Measurements from ENCODE around the gene SYNJ1.
A peak's percentile ranks its signal among the peaks of the same experiment; 100 is the strongest.
"Not testable (repeated sequence)": the region's sequence is repeated elsewhere in the genome, so short reads cannot be mapped to it uniquely, and the experiment has no call there.

Gene SYNJ1

GRCh38 chr21:32733990-32734613, 6.3 kb upstream of the SYNJ1 start:
- DNase-seq (ENCODE audit: low read depth in 2 of 2), result no peak

- DNase-seq (ENCODE audit: low read depth in 2 of 2), result peak in 1 of 2 donors; percentile 43
Measured at GRCh38 chr21:32733356-32733755, 5.5 kb upstream of the SYNJ1 start.

GRCh38 chr21:32732544-32732943, 4.7 kb upstream of the SYNJ1 start:
- no peak for DNase-seq (ENCODE audit: low read depth in 2 of 2)

DNA sequence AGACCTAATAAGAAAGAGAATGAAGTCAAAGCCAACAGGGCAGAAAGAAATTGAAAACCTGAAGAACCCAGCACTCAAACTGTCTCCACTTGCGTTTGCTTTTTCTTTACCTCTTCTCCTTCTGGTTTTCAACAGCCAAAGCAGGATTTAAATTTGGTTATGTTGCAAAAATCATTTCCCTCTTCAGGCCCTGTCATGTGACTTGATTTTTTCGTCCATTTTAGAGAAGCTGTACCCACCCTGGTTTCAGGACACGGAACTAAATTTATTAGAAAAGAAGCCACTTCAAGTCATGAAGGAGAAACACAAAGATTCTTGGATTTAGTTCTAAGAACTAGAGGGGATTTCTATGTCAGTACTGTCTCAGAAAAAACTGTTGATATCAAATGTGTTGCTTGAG, 1.0 kb upstream of the SYNJ1 start:
- no peak for DNase-seq (ENCODE audit: low read depth in 2 of 2)

DNA sequence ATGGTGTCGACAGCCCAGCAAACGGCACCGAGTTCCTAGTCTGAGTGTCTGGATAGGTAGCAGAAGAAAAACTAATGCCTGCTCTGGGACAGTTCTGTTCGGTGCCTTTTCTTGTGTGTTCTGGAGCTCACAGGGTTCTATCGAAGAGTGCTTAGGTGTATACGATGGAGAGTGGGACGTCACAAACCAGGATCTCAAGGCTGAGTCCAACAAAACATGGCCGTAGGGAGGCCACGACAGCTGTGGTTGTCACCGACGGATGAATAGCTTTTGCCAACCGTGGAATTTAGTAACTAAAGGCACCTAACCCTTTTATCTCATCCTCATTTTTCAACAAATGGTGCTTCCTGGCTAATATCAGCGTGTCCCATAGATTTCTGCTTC, 635 bp upstream of the SYNJ1 start:
- no peak for DNase-seq (ENCODE audit: low read depth in 2 of 2)

DNA sequence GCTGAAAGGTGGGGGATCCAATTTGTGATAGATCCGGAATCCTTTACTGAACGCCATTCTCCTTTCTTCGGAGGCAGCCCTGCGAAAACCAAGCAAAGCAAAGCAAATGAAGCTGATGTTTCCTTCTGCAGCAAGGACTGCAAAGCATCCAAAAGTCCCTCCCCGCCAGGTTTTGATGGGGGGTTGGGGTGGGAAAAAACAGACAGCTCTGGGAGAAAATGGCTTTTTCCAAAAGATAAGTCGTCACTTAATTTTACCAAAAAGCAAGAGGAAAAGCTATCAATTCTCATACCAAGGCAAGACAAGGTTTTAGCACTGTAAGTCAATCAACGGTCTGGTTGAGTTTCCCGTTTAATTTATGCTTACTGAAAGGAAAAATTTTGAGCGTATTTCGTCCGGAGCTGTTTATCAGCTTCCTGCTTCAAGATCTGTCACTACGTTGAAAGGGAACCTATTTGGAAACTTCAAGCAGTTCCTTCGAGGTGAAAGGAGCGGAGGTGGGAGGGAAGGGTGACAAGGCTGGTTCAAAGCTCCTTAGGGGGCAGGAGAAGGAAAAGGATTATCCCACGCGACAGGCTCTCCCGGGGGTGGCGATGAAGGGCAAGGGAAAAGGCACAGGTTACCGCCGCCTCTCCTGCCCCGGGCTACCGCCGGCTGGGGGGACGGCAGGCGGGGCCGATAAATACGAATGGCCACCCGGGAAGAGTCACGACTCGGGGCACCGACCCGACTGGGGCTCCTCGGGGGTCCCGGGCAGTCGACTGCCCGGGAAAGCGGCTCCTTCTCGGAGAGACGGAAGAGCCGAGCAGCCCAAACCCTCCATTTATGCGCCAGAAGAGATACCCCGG, 750 bp downstream of the SYNJ1 start:
- DNase-seq (ENCODE audit: low read depth in 2 of 2), result no peak

GRCh38 chr21:32719085-32719484, 8.7 kb downstream of the SYNJ1 start:
- no peak for DNase-seq (ENCODE audit: low read depth in 2 of 2)

DNA sequence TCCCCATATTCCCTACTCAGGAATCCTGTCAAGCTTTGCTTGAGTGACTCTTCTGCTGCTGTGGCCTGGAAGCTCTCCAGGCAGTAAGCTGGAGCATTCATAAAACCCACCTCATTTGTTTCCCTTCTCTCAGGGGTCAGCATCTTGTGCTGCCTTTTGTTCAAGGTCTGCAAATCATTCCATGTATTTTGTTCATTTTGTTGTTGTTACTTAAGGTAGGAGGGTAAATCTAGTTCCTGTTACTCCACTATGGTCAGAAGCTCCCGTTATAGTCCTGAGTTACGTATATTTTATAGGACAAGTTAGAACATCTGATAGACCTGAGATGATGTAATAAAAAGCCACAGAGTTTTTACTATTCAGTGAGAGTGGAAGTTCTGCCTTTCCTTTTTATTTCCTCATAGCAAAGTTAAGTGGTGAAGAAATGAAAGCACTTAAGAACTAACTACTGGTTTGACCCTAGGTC, 9.9 kb downstream of the SYNJ1 start:
- no peak for DNase-seq (ENCODE audit: low read depth in 2 of 2)

DNA sequence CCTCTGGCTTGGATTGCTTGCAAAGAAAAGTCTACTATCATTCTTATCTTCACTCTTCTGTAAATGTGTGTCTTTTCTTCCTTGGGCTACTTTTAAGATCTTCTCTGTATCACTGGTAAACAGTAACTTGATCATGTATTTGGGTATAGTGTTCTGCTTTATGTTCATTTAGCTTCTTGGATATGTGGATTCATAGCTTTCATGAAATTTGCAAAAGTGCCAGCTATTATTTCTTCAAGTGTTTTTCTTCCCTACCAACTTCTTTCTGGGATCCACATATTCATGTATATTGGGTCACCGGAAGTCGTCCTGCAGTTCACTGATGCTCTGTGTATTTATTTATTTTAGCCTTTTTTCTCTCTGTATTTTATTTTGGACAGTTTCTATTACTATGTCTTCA, 11.3 kb downstream of the SYNJ1 start:
- DNase-seq (ENCODE audit: low read depth in 2 of 2), result no peak

- DNase-seq (ENCODE audit: low read depth in 2 of 2), result no peak
Measured at GRCh38 chr21:32713726-32714125, 14.1 kb downstream of the SYNJ1 start.

DNA sequence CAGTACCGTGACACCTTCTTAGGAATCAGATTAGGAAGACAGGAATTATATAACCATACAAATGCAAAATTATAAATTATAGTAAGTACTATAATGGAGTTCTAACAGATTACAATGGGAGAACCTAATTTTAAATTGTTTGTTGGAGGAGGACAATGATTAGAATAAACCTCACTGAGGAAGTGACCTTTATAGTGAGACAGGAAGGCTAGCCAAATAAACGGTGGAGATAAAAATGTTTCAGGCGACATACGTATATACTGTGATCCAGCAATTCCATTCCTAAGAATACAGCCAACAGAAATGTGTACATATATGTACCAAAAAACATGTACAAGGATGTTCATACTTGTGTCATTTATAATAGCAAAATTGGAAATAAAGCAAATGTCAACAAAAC, 15.2 kb downstream of the SYNJ1 start:
- no peak for DNase-seq (ENCODE audit: low read depth in 2 of 2)

GRCh38 chr21:32712043-32712442, 15.8 kb downstream of the SYNJ1 start:
- no peak for DNase-seq (ENCODE audit: low read depth in 2 of 2)

DNA sequence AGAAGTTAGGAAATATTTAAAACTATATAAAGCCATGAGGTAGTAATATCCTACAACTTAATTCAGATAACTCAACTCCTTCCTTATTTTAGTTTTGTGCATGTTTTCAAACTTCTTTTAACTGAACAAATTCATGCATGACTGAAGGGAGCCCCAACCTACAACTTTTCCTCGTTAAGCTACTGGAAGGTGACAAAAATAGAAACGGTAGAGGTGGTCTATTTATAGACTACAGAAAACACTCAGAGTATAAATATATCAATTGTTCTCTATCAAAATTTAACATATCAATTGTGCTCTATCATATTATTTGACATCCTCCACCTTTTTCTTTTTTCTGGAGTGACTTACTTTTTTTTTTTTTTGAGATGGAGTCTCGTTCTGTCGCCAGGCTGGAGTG, 16.8 kb downstream of the SYNJ1 start:
- no peak for DNase-seq (ENCODE audit: low read depth in 2 of 2)

GRCh38 chr21:32710069-32710784, 17.6 kb downstream of the SYNJ1 start:
- DNase-seq (ENCODE audit: low read depth in 2 of 2), result no peak

DNA sequence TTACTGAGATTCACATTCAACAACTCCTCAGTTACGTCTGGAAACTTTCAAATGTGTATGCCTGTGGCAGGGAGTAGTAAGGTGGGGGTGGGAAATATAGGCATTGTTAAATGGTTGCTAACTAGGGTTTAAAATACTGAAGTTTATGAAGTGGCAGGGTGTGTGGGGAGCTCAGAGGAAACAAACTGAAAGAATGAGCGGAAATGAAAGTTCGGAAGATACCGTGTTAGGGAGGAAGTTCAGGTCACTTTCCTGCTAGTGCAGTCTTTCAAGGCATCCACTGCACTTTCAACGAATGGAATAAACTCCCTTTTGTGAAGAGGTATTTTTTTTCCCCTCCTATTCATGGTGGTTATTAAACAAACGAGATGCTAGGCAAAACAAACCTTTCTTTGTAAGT, 19.7 kb downstream of the SYNJ1 start:
- DNase-seq (ENCODE audit: low read depth in 2 of 2), result no peak

GRCh38 chr21:32705901-32706300, 21.9 kb downstream of the SYNJ1 start:
- no peak for DNase-seq (ENCODE audit: low read depth in 2 of 2)

GRCh38 chr21:32705139-32705538, 22.7 kb downstream of the SYNJ1 start:
- no peak for DNase-seq (ENCODE audit: low read depth in 2 of 2)

GRCh38 chr21:32702702-32703101, 25.1 kb downstream of the SYNJ1 start:
- DNase-seq (ENCODE audit: low read depth in 2 of 2), result no peak

- DNase-seq (ENCODE audit: low read depth in 2 of 2), result no peak
Measured at GRCh38 chr21:32698971-32699693, 28.7 kb downstream of the SYNJ1 start.

DNA sequence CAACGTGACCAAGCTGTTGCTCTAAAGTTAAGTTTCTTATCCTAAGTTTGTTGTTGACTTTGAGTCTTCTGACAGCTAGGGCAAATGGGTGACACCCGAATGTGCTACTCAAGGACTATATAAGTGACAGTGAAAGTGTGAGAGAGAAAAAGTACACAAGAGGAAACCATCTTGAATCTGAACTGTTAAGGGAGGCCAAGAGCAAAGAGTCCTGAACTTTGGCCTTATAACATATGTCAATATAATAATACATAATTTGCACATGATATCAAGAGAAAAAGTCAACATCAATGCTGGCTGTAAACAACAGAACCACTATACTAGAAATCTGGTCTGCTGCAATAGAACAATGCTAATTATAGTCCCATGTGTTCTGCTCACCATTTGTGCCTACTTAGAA, 29.5 kb downstream of the SYNJ1 start:
- DNase-seq (ENCODE audit: low read depth in 2 of 2), result no peak

DNA sequence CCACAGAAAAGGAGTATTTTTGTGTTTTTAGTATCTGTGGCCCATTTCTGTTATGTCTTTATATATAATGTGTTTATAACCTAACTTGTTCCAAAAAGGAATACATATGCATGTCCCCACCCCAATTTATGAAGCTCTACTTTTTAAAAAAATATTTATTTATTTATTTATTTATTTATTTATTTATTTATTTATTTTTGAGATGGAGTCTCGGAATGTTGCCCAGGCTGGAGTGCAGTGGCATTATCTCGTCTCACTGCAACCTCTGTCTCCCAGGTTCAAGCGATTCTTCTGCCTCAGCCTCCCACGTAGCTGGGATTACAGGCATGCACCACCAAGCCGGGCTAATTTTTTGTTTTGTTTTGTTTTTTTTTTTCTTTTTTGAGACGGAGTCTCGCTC, 32.3 kb downstream of the SYNJ1 start:
- DNase-seq (ENCODE audit: low read depth in 2 of 2), result not testable (repeated sequence)

- DNase-seq (ENCODE audit: low read depth in 2 of 2), result no peak
Measured at GRCh38 chr21:32693581-32693980, 34.2 kb downstream of the SYNJ1 start.

Measured in stimulated activated CD8-positive, alpha-beta memory T cell treated with anti-CD3 and anti-CD28 coated beads, Interleukin-15, amount 100 ng/mL, for 48 hours (primary cell).